Immature natural killer cell (primary cell): ENCODE measurements around the gene HLA-DRB1. TPM values are rescaled to one million over a fixed set of nuclear protein-coding genes. Genes with fewer than 3 reads are reported as not detected.
"Not testable (repeated sequence)": the region's sequence is repeated elsewhere in the genome, so short reads cannot be mapped to it uniquely, and the experiment has no call there.

Experiments
- DNase-seq, 3 donors: peaks; one replicate each; pipeline ENCODE4 v3.0.0; 2022; ENCODE audit warnings: mixed read lengths in 1 of 3
- H3K27ac Mint-ChIP-seq, 6 donors: one replicate each; pipeline ENCODE4 v1.8.0; 2020; ENCODE audit warnings: mixed read lengths in 6 of 6, mild to moderate bottlenecking in 5 of 6, inconsistent platforms in 4 of 6, moderate library complexity in 3 of 6
- H3K27me3 Mint-ChIP-seq, 3 donors: one replicate each; pipeline ENCODE4 v1.8.0; 2020 to 2021; ENCODE audit warnings: low read depth in 3 of 3, mild to moderate bottlenecking in 3 of 3, mixed read lengths in 3 of 3, moderate library complexity in 3 of 3, inconsistent platforms in 1 of 3
- H3K36me3 Mint-ChIP-seq, 3 donors: one replicate each; pipeline ENCODE4 v1.8.0; 2020; ENCODE audit warnings: mixed read lengths in 3 of 3, inconsistent platforms in 2 of 3, mild to moderate bottlenecking in 2 of 3
- H3K4me1 Mint-ChIP-seq, 2 donors: one replicate each; pipeline ENCODE4 v1.8.0; 2020; ENCODE audit warnings: inconsistent platforms in 2 of 2, mild to moderate bottlenecking in 2 of 2, mixed read lengths in 2 of 2, moderate library complexity in 1 of 2
- H3K4me3 Mint-ChIP-seq, 5 donors: one replicate each; pipeline ENCODE4 v1.8.0; 2020; ENCODE audit warnings: mild to moderate bottlenecking in 5 of 5, mixed read lengths in 5 of 5, inconsistent platforms in 3 of 5, moderate library complexity in 3 of 5
- H3K9me3 Mint-ChIP-seq, 6 donors: one replicate each; pipeline ENCODE4 v1.8.0; 2020; ENCODE audit warnings: mild to moderate bottlenecking in 6 of 6, mixed read lengths in 6 of 6, inconsistent platforms in 4 of 6, moderate library complexity in 3 of 6
- polyA plus RNA-seq, 3 donors: library from polyadenylated mRNA; unstranded; fragments of 300-500 nt; fragmentation: Illumina TruSeq; gene quantifications; one replicate each; pipeline ENCODE4 v1.2.3, GENCODE V29; 2021

Gene HLA-DRB1
- polyA plus RNA-seq, 3 donors from 2014 or later = 45.8 to 435 (median 268) TPM

DNA sequence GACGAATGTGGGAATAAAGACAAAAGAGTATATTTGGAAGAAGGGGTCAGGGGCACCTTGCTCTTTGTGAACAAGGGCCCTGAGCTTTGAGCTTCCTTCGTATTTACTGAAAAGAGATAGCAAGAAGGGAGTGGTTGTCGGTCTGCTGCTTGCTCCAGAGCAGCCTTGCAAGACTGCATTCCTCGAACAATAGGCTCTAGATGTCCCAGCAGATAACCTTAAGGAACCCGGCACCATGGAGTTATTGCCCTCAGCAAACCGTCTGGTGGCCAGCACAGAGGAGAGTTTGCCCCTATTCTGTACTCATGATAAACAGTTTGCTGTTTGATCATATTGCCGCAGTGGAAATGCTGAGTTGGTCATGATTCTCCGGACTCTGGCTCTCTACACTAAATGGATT is 22.7 kb downstream of the HLA-DRB1 start:
- H3K9me3 Mint-ChIP-seq = peaks cover 0 to 1% (median 0%) of the 10 kb centered on the region in 6 donors
- H3K4me3 Mint-ChIP-seq = no peak overlapping the region
- DNase-seq = no peak
- H3K27ac Mint-ChIP-seq = no peak overlapping the region
- peaks cover 0 to 2% (median 1%) of the 10 kb centered on the region in 3 donors for H3K27me3 Mint-ChIP-seq
- H3K36me3 Mint-ChIP-seq = no peaks in the 10 kb centered on the region
- H3K4me1 Mint-ChIP-seq = peaks cover 0 to 22% of the 10 kb centered on the region in 2 donors

- H3K36me3 Mint-ChIP-seq = no peaks in the 10 kb centered on the region
- H3K27ac Mint-ChIP-seq = no peak overlapping the region
- H3K9me3 Mint-ChIP-seq = no peaks in the 10 kb centered on the region
- no peaks in the 10 kb centered on the region for H3K27me3 Mint-ChIP-seq
- peaks cover 0 to 22% of the 10 kb centered on the region in 2 donors for H3K4me1 Mint-ChIP-seq
- no peak for DNase-seq
- H3K4me3 Mint-ChIP-seq = no peak overlapping the region
Measured at GRCh38 chr6:32565511-32565910, 24.1 kb downstream of the HLA-DRB1 start.

DNA sequence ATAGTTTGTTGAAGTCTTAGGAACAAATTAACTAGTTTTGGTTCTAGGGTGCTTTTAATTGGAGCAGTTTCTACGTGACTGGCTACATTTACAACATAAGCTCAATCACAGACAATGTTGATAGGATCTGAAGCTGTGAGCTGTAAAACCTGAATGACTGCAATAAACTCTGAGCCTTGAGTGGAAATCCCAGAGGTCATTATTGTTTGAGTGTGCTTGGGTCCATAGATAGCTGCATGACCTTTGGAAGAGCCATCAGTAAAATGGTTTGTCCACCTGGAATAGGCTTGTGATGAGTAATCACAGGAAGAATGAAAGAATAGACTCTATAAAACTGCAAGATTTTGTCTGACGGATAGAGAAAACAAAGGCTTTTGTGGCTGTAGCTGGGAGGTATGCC is 26.7 kb downstream of the HLA-DRB1 start:
- peaks cover 0 to 10% (median 0%) of the 10 kb centered on the region in 3 donors for H3K27me3 Mint-ChIP-seq
- peaks cover 0 to 5% of the 10 kb centered on the region in 2 donors for H3K4me1 Mint-ChIP-seq
- no peak overlapping the region for H3K27ac Mint-ChIP-seq
- no peaks in the 10 kb centered on the region for H3K9me3 Mint-ChIP-seq
- H3K36me3 Mint-ChIP-seq = no peaks in the 10 kb centered on the region
- DNase-seq = no peak
- no peak overlapping the region for H3K4me3 Mint-ChIP-seq

DNA sequence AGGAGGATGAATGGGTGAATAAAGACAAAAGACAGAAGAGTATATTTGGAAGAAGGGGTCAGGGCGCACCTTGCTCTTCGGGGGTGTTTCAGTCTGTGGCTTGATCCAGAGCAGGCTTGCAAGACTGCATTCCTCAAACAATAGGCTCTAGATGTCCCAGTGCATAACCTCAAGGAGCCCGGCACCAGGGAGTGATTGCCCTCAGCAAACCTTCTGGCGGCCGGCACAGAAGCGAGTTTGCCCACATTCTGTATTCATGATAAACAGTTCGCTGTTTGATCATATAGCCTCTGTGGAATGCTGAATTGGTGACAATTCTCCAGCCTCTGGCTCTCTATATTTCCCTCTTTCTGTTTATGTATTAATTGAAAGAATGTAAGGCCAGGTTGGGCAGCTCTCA is 29.9 kb downstream of the HLA-DRB1 start:
- Mint-ChIP-seq H3K36me3 (no peaks in the 10 kb centered on the region), H3K9me3 (no peaks in the 10 kb centered on the region), H3K4me3 (no peak overlapping the region), H3K4me1 (peaks cover 0 to 2% of the 10 kb centered on the region in 2 donors), H3K27me3 (peaks cover 0 to 10% (median 0%) of the 10 kb centered on the region in 3 donors), H3K27ac (no peak overlapping the region)
- no peak for DNase-seq

GRCh38 chr6:32558426-32559057 is 31.1 kb downstream of the HLA-DRB1 start:
- Mint-ChIP-seq H3K9me3 (no peaks in the 10 kb centered on the region), H3K4me1 (peaks cover 0 to 2% of the 10 kb centered on the region in 2 donors), H3K36me3 (no peaks in the 10 kb centered on the region), H3K27me3 (peaks cover 0 to 10% (median 0%) of the 10 kb centered on the region in 3 donors), H3K4me3 (peak overlapping the region in 3 of 5 donors; percentile 10 to 45 (median 37)), H3K27ac (peak overlapping the region in 2 of 6 donors; percentile 12 to 31)
- no peak for DNase-seq

- Mint-ChIP-seq H3K4me1 (peaks cover 0 to 2% of the 10 kb centered on the region in 2 donors), H3K4me3 (no peak overlapping the region), H3K27me3 (peaks cover 0 to 10% (median 2%) of the 10 kb centered on the region in 3 donors), H3K36me3 (no peaks in the 10 kb centered on the region), H3K9me3 (no peaks in the 10 kb centered on the region), H3K27ac (no peak overlapping the region)
- DNase-seq = no peak
Measured at GRCh38 chr6:32554116-32554965, 35.3 kb downstream of the HLA-DRB1 start.

GRCh38 chr6:32553037-32553742 is 36.5 kb downstream of the HLA-DRB1 start:
- Mint-ChIP-seq H3K36me3 (no peaks in the 10 kb centered on the region), H3K9me3 (no peaks in the 10 kb centered on the region)

GRCh38 chr6:32551410-32551809 is 38.2 kb downstream of the HLA-DRB1 start:
- H3K4me1 Mint-ChIP-seq = no peaks in the 10 kb centered on the region
- H3K27me3 Mint-ChIP-seq = peaks cover 0 to 2% (median 0%) of the 10 kb centered on the region in 3 donors
- DNase-seq = no peak
- no peaks in the 10 kb centered on the region for H3K36me3 Mint-ChIP-seq
- no peak overlapping the region for H3K27ac Mint-ChIP-seq
- no peak overlapping the region for H3K4me3 Mint-ChIP-seq
- no peaks in the 10 kb centered on the region for H3K9me3 Mint-ChIP-seq

More at GRCh38 chr6:32553037-32553742, 36.5 kb downstream of the HLA-DRB1 start:
- Mint-ChIP-seq H3K27ac (no peak overlapping the region), H3K4me3 (no peak overlapping the region), H3K27me3 (peaks cover 0 to 2% (median 0%) of the 10 kb centered on the region in 3 donors), H3K4me1 (no peaks in the 10 kb centered on the region)
- no peak for DNase-seq

GRCh38 chr6:32539839-32540238 is 49.8 kb downstream of the HLA-DRB1 start:
- no peaks in the 10 kb centered on the region for H3K4me1 Mint-ChIP-seq
- H3K27me3 Mint-ChIP-seq = peaks cover 0 to 4% (median 2%) of the 10 kb centered on the region in 3 donors
- no peak overlapping the region for H3K4me3 Mint-ChIP-seq
- no peaks in the 10 kb centered on the region for H3K36me3 Mint-ChIP-seq
- DNase-seq = no peak
- peaks cover 0 to 14% (median 0%) of the 10 kb centered on the region in 6 donors for H3K9me3 Mint-ChIP-seq
- no peak overlapping the region for H3K27ac Mint-ChIP-seq

DNA sequence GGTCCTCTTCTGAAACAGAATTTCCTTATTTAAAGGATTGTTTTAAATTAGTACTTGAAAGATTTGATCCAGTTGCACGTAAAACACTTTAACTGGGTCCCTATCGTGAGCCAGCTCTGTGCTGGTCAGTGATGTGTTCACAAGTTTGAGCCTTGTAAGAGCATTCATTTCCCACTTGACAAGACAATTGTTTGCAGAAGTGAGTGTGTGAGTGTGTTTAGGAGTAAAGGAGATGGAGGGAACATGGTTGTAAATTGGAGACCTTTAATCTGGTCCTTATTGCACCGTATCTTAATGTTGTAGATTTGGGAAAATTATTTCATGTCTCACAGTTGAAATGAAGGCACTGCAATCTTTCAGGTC is 59.2 kb downstream of the HLA-DRB1 start:
- H3K4me1 Mint-ChIP-seq, H3K9me3 Mint-ChIP-seq, DNase-seq, H3K27me3 Mint-ChIP-seq, H3K36me3 Mint-ChIP-seq: not testable (repeated sequence)
- Mint-ChIP-seq H3K4me3 (peak overlapping the region in 1 of 5 donors; percentile 5), H3K27ac (peak overlapping the region in 1 of 6 donors; percentile 59)

- peak within 1 kb of the TSS in 3 of 6 donors; percentile 59 to 76 (median 62) for H3K27ac Mint-ChIP-seq
- H3K4me1 Mint-ChIP-seq = peaks cover 0 to 7% of the 10 kb centered on the region in 2 donors
- H3K4me3 Mint-ChIP-seq = peak within 1 kb of the TSS; percentile 77 to 81 (median 80)
- H3K27me3 Mint-ChIP-seq = no peaks in the 10 kb centered on the region
- no peaks in the 10 kb centered on the region for H3K36me3 Mint-ChIP-seq
- H3K9me3 Mint-ChIP-seq = no peaks in the 10 kb centered on the region
- DNase-seq = peak in 1 of 3 donors; percentile 1
Measured at GRCh38 chr6:32529697-32530430, 59.8 kb downstream of the HLA-DRB1 start, which contains the start of gene HLA-DRB5. TSS of gene HLA-DRB5 (minus strand) at chr6:32530287. CDS start at chr6:32530224, 63 bp downstream.
